ENCODE results near the gene COL8A1. TPM values are rescaled to one million over a fixed set of nuclear protein-coding genes. Genes with fewer than 3 reads are reported as not detected.

COL8A1 gene
- total RNA-seq, 4 donors from 2014 or later, result 2.2 to 8.6 (median 5.1) TPM

- intact Hi-C loops (cut with DNase I; ENCODE audit: low total_unique reads) (no loop called here), in situ Hi-C loops (cut with MboI; ENCODE audit: low sequenced_read_pairs in 4 of 4) (loop anchor here in 3 of 4 donors (25.0 kb wide), 3 partner anchors 726 to 951 kb away; no protein-coding TSS in a partner anchor)
- Histone ChIP-seq H3K9me3 (no peaks in the 10 kb centered on the region), H3K4me3 (no peak overlapping the region), H3K36me3 (no peaks in the 10 kb centered on the region), H3K4me1 (peaks cover 20 to 36% of the 10 kb centered on the region in 2 donors), H3K27ac (no peak overlapping the region), H3K27me3 (no peaks in the 10 kb centered on the region)
- no peak for ATAC-seq
- DNase-seq, result no peak
- TF ChIP-seq CTCF (IDR thresholded peaks at IDR 0.05 in 4 of 5, conservative IDR thresholded peaks at IDR 0.05 in 1 of 5), result no peak
- no peak for TF ChIP-seq POLR2A (IDR thresholded peaks at IDR 0.05)
Observed at GRCh38 chr3:99762901-99763300, 124.5 kb downstream of the COL8A1 start.

DNA sequence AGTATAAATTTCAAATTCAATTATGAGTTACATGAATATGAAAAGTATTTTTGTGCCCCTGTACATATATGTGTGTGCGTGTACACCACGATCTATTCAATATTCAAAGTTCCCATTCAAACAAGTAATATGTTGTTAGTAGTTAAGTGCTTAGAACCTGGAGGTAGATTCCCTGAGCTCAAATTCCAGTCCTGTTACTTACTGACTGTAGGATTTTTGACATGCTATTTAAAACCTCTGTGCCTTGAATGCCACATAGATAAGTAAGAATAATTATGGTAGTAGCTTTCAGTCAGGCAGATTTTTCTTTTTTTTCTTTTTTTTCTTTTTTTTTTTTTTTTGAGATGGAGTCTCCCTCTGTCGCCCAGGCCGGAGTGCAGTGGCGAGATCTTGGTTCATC is 126.0 kb downstream of the COL8A1 start:
- Histone ChIP-seq H3K27ac (no peak overlapping the region), H3K4me3 (no peak overlapping the region), H3K9me3 (no peaks in the 10 kb centered on the region), H3K27me3 (no peaks in the 10 kb centered on the region), H3K36me3 (no peaks in the 10 kb centered on the region), H3K4me1 (peaks cover 11 to 24% of the 10 kb centered on the region in 2 donors)
- no peak for TF ChIP-seq POLR2A (IDR thresholded peaks at IDR 0.05)
- no peak for TF ChIP-seq CTCF (IDR thresholded peaks at IDR 0.05 in 4 of 5, conservative IDR thresholded peaks at IDR 0.05 in 1 of 5)
- ATAC-seq, result no peak
- intact Hi-C loops (cut with DNase I; ENCODE audit: low total_unique reads), result no loop called here
- DNase-seq, result no peak
- in situ Hi-C loops (cut with MboI; ENCODE audit: low sequenced_read_pairs in 4 of 4), result loop anchor here in 3 of 4 donors (25.0 kb wide), 3 partner anchors 727 to 952 kb away; no protein-coding TSS in a partner anchor

DNA sequence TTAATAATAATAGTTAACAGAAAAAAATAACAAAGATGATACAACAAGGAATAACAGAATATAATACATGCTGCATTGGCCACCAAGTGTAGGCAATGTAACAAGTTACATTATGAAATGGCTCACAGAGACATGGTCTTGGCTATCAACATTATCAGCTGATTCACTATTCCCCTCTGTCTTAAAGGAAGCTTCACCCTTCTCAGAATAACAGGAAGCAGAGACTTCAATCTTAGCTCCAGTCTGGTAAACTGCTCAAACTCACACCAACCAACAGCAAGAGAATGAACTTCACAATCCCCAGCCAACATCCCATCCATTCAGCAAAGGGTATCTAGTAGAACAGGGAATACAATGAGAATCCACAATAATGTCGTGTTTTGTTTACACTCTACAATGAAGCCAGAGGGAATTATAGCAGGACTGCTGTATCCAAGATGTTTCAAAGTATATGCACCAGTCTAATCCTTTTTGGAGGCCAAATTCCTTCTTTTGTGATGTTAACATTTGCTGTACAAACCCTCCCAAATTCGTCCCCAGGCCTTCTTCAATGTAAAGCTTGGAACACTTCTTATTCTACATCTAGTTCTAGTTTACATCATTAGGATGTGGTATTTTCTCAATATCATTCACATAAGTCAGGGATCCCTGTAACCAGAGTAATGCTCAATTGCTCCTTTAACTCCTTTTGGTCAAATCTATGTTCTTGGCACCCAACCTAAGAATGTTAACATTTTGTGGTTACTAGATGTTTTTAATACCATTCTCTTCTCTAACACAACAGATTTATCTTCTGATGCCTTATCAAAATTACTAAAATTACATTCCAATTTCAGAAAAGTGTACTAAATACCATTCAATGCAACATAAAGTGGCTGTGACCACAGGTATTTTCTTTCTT is 126.9 kb downstream of the COL8A1 start:
- H3K27me3 ChIP-seq, result no peaks in the 10 kb centered on the region
- in situ Hi-C loops (cut with MboI; ENCODE audit: low sequenced_read_pairs in 4 of 4), result loop anchor here in 3 of 4 donors (25.0 kb wide), 3 partner anchors 728 to 953 kb away; no protein-coding TSS in a partner anchor
- no peaks in the 10 kb centered on the region for H3K36me3 ChIP-seq
- ATAC-seq, result no peak
- H3K9me3 ChIP-seq, result no peaks in the 10 kb centered on the region
- no peak overlapping the region for H3K4me3 ChIP-seq
- peaks cover 11 to 23% of the 10 kb centered on the region in 2 donors for H3K4me1 ChIP-seq
- intact Hi-C loops (cut with DNase I; ENCODE audit: low total_unique reads), result no loop called here
- H3K27ac ChIP-seq, result no peak overlapping the region
- no peak for DNase-seq
- TF ChIP-seq POLR2A (IDR thresholded peaks at IDR 0.05) (no peak), CTCF (IDR thresholded peaks at IDR 0.05 in 4 of 5, conservative IDR thresholded peaks at IDR 0.05 in 1 of 5) (no peak)

- intact Hi-C loops (cut with DNase I; ENCODE audit: low total_unique reads), result no loop called here
- in situ Hi-C loops (cut with MboI; ENCODE audit: low sequenced_read_pairs in 4 of 4), result loop anchor here in 3 of 4 donors (25.0 kb wide), 3 partner anchors 730 to 955 kb away; no protein-coding TSS in a partner anchor
- Histone ChIP-seq H3K36me3 (no peaks in the 10 kb centered on the region), H3K4me3 (no peak overlapping the region), H3K27me3 (no peaks in the 10 kb centered on the region), H3K9me3 (no peaks in the 10 kb centered on the region), H3K27ac (no peak overlapping the region), H3K4me1 (peaks cover 0 to 10% of the 10 kb centered on the region in 2 donors)
- no peak for DNase-seq
- no peak for ATAC-seq
- TF ChIP-seq POLR2A (IDR thresholded peaks at IDR 0.05) (no peak), CTCF (IDR thresholded peaks at IDR 0.05 in 4 of 5, conservative IDR thresholded peaks at IDR 0.05 in 1 of 5) (no peak)
Observed at GRCh38 chr3:99767291-99767690, 128.9 kb downstream of the COL8A1 start.

Measured in gastrocnemius medialis (tissue), 4 donors.